B cell (primary cell): ENCODE measurements around the gene AMELY. TPM values are rescaled to one million over a fixed set of nuclear protein-coding genes. Genes with fewer than 3 reads are reported as not detected.

Experiments used
- ATAC-seq: fragments of 200-7000 bp; cut with Tn5 transposase; one replicate; pipeline ENCODE4 v1.10.0; 2021; ENCODE audit warnings: low read depth, mild to moderate bottlenecking, moderate number of reproducible peaks, moderate library complexity
- CTCF ChIA-PET: fragments of 350-600 bp; sonication (Branson Sonifier 250); formaldehyde crosslinking; loops from one replicate; lab custom pipeline; 2021; ENCODE audit warnings: antibody characterized with exemption, inconsistent platforms; lab: Charles Lee
- POLR2A ChIA-PET: fragments of 350-600 bp; sonication (Branson Sonifier 250); formaldehyde crosslinking; loops from one replicate; lab custom pipeline; 2021; ENCODE audit warnings: antibody characterized with exemption; lab: Charles Lee
- DNase-seq: peaks from one replicate; pipeline ENCODE4 v3.0.0; 2013
- H2AFZ ChIP-seq: 2 replicates; pipeline ENCODE4 v1.6.1; 2012; ENCODE audit warnings: mild to moderate bottlenecking, low read depth, low read length; ENCODE audit not compliant: insufficient read depth, poor library complexity, severe bottlenecking
- H3K27ac ChIP-seq, 2 donors: 1 replicate in 1 of 2; 2 replicates in 1 of 2; pipeline ENCODE4 v1.5.1; 2012 to 2013; ENCODE audit warnings: low read length in 2 of 2, mild to moderate bottlenecking in 2 of 2, moderate library complexity in 1 of 2
- H3K27me3 ChIP-seq, 4 experiments: fragments of 200-600 bp in 1 of 4; sonication (generic) in 1 of 4; replicated peaks in 1 of 4; 1 replicate in 2 of 4; 2 replicates in 2 of 4; pipeline versions ENCODE4 v1.6.1 to v1.7.0; 2013 to 2016; ENCODE audit warnings: low read length in 3 of 4, mild to moderate bottlenecking in 2 of 4, mixed read lengths in 1 of 4, moderate library complexity in 1 of 4; ENCODE audit not compliant: insufficient read depth in 4 of 4, control insufficient read depth in 3 of 4; ENCODE audit errors: control extremely low read depth in 1 of 4
- H3K36me3 ChIP-seq, 2 experiments: replicated peaks in 1 of 2; 1 replicate in 1 of 2; 2 replicates in 1 of 2; pipeline versions ENCODE4 v1.6.1 to v1.7.1; 2013; ENCODE audit warnings: low read length in 1 of 2; ENCODE audit not compliant: insufficient read depth in 2 of 2, control insufficient read depth in 1 of 2; ENCODE audit errors: control extremely low read depth in 1 of 2, extremely low read depth in 1 of 2
- H3K4me1 ChIP-seq, 2 donors: fragments of 200-600 bp in 1 of 2; sonication (generic) in 1 of 2; 1 replicate in 1 of 2; 2 replicates in 1 of 2; pipeline versions ENCODE4 v1.5.1 to v1.6.1; 2013 to 2017; ENCODE audit warnings: low read length in 2 of 2; ENCODE audit not compliant: control insufficient read depth in 2 of 2, insufficient read depth in 2 of 2
- H3K4me2 ChIP-seq: replicated peaks from 2 replicates; pipeline ENCODE3; 2012; ENCODE audit warnings: mild to moderate bottlenecking, low read depth, low read length; ENCODE audit not compliant: poor library complexity, severe bottlenecking
- H3K4me3 ChIP-seq, 5 experiments: fragments of 200-600 bp in 1 of 5; sonication (generic) in 1 of 5; 1 replicate in 3 of 5; 2 replicates in 2 of 5; pipeline versions ENCODE4 v1.5.1 to v1.7.0; 2011 to 2016; ENCODE audit warnings: low read length in 4 of 5, mild to moderate bottlenecking in 4 of 5, low read depth in 2 of 5, control low read depth in 1 of 5, moderate library complexity in 1 of 5; ENCODE audit not compliant: insufficient read depth in 1 of 5; ENCODE audit errors: control extremely low read depth in 1 of 5, extremely low read depth in 1 of 5
- H3K79me2 ChIP-seq: fragments of 200-600 bp; sonication (generic); one replicate; pipeline ENCODE4 v1.6.0; 2016; ENCODE audit warnings: low read length; ENCODE audit not compliant: control insufficient read depth, insufficient read depth
- H3K9ac ChIP-seq: fragments of 200-600 bp; sonication (generic); 2 replicates; pipeline ENCODE4 v1.6.1; 2017; ENCODE audit warnings: mild to moderate bottlenecking, low read length, moderate library complexity
- H3K9me3 ChIP-seq, 3 donors: one replicate each; pipeline versions ENCODE4 v1.6.1 to v1.7.1; 2013; ENCODE audit warnings: low read length in 2 of 3; ENCODE audit not compliant: control insufficient read depth in 2 of 3, insufficient read depth in 1 of 3; ENCODE audit errors: control extremely low read depth in 1 of 3
- H4K20me1 ChIP-seq: 2 replicates; pipeline ENCODE4 v1.6.0; 2012; ENCODE audit warnings: mild to moderate bottlenecking, low read length; ENCODE audit not compliant: insufficient read depth, control insufficient read depth, poor library complexity, severe bottlenecking
- H3K27ac Mint-ChIP-seq: one replicate; pipeline ENCODE4 v1.8.0; 2021; ENCODE audit warnings: mixed read lengths
- H3K27me3 Mint-ChIP-seq: one replicate; pipeline ENCODE4 v1.8.0; 2021; ENCODE audit warnings: mixed read lengths
- H3K4me1 Mint-ChIP-seq: one replicate; pipeline ENCODE4 v1.8.0; 2021; ENCODE audit warnings: mixed read lengths
- H3K4me3 Mint-ChIP-seq: one replicate; pipeline ENCODE4 v1.8.0; 2021; ENCODE audit warnings: mixed read lengths
- H3K9me3 Mint-ChIP-seq: one replicate; pipeline ENCODE4 v1.8.0; 2022; ENCODE audit warnings: mixed read lengths; ENCODE audit not compliant: insufficient read depth
- CTCF ChIP-seq: fragments of 200-600 bp; IDR thresholded peaks from one replicate; pipeline ENCODE4 v1.8.0; 2022; ENCODE audit warnings: antibody characterized with exemption, mild to moderate bottlenecking
- EZH2 ChIP-seq: IDR thresholded peaks from 2 replicates; pipeline ENCODE4 v1.6.1; 2012; ENCODE audit warnings: borderline replicate concordance, low read depth, mild to moderate bottlenecking, moderate library complexity, low read length; ENCODE audit not compliant: insufficient read depth, poor library complexity, severe bottlenecking
- WGBS: methylation state at CpG from one replicate; pipeline ENCODE4 v1.1.5; 2013; ENCODE audit warnings: missing lambda C conversion rate; ENCODE audit not compliant: insufficient coverage; 5-methylcytosine and 5-hydroxymethylcytosine counted together
- intact Hi-C: fragments of 100-400 bp; cut with micrococcal nuclease; formaldehyde crosslinking; loops from one replicate; pipeline ENCODE4 v1.10.0; 2022
- polyA plus RNA-seq: library from polyadenylated mRNA; depleted of rRNA; stranded (reverse); fragments of >200 nt; gene quantifications from 2 replicates; pipeline ENCODE4 v1.2.3, GENCODE V29; 2012
- total RNA-seq, 2 donors: library from RNA; stranded (reverse); fragments of 120-200 nt in 1 of 2; gene quantifications; 1 replicate in 1 of 2; 2 replicates in 1 of 2; pipeline versions ENCODE4 v1.2.3 to v1.2.4, GENCODE V29; 2013 to 2022

Gene AMELY
- total and polyA plus RNA-seq, 2 donors (not counting 1 experiment from before 2014, with no cell fraction given): not detected

GRCh38 chrY:6935497-6935896 is 23.9 kb upstream of the AMELY start:
- no peaks in the 10 kb centered on the region for H4K20me1 ChIP-seq
- Mint-ChIP-seq H3K27ac (no peak overlapping the region), H3K4me1 (no peaks in the 10 kb centered on the region), H3K4me3 (no peak overlapping the region), H3K9me3 (no peaks in the 10 kb centered on the region), H3K27me3 (no peaks in the 10 kb centered on the region)
- no CpG with 5 or more reads among the region's 2 CpGs for WGBS
- intact Hi-C loops: no loop called here
- no peak overlapping the region for H3K27ac ChIP-seq
- no peaks in the 10 kb centered on the region for H3K79me2 ChIP-seq
- TF ChIP-seq EZH2 (no peak), CTCF (no peak)
- ChIA-PET CTCF (no interaction called here), POLR2A (no interaction called here)
- H3K4me3 ChIP-seq: no peak overlapping the region
- no peak for DNase-seq
- no peak overlapping the region for H2AFZ ChIP-seq
- no peaks in the 10 kb centered on the region for H3K36me3 ChIP-seq
- ATAC-seq: no peak
- no peak overlapping the region for H3K4me2 ChIP-seq
- H3K4me1 ChIP-seq: no peaks in the 10 kb centered on the region
- H3K9me3 ChIP-seq: no peaks in the 10 kb centered on the region
- H3K9ac ChIP-seq: no peak overlapping the region
- no peaks in the 10 kb centered on the region for H3K27me3 ChIP-seq

GRCh38 chrY:6931779-6932396 is 20.3 kb upstream of the AMELY start:
- Mint-ChIP-seq H3K9me3 (no peaks in the 10 kb centered on the region), H3K4me1 (no peaks in the 10 kb centered on the region), H3K27ac (no peak overlapping the region), H3K27me3 (no peaks in the 10 kb centered on the region), H3K4me3 (no peak overlapping the region)
- DNase-seq (no peak), ATAC-seq (no peak)
- Histone ChIP-seq H3K27me3 (no peaks in the 10 kb centered on the region), H3K9ac (no peak overlapping the region), H3K36me3 (no peaks in the 10 kb centered on the region), H3K4me2 (no peak overlapping the region), H4K20me1 (no peaks in the 10 kb centered on the region), H3K9me3 (no peaks in the 10 kb centered on the region), H3K4me1 (no peaks in the 10 kb centered on the region), H3K79me2 (no peaks in the 10 kb centered on the region), H2AFZ (no peak overlapping the region), H3K27ac (no peak overlapping the region), H3K4me3 (no peak overlapping the region)
- ChIA-PET CTCF (no interaction called here), POLR2A (no interaction called here)
- intact Hi-C loops: no loop called here
- WGBS: no CpG with 5 or more reads among the region's 4 CpGs
- no peak for TF ChIP-seq EZH2
- TF ChIP-seq CTCF: no peak
